ENCODE results near the gene SCNM1.
A peak's percentile ranks its signal among the peaks of the same experiment; 100 is the strongest.
"Not testable (repeated sequence)": the region's sequence is repeated elsewhere in the genome, so short reads cannot be mapped to it uniquely, and the experiment has no call there.

The SCNM1 gene

DNA sequence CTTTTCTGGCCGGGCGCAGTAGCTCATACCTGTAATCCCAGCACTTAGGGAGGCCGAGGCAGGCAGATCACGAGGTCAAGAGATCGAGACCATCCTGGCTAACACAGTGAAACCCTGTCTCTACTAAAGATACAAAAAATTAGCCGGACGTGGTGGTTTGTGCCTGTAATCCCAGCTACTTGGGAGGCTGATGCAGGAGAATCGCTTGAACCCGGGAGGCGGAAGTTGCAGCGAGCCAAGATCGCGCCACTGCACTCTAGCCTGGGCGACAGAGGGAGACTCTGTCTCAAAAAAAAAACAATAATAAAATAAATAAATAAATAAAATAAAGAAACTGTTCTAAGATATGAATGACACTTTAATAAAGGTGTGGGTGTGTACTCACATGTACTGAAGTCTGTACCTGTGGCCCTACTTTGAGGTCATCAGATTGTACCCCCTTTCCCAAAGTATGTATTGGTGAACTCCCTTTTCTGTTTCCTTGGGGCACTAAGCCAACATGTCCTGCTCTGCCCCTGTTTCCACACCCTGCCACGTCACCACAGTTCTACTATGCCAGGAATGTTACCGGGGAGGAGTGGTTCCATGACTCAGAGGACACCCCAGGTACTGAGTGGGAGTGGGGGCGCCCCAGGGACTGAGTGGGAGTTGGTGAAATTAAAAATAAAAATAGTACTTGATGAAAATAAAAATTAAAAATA lies 29.1 kb downstream of the SCNM1 start:
- peak; percentile 75 for DNase-seq (ENCODE audit: low read depth)
- H3K27me3 ChIP-seq (replicated peaks; ENCODE audit: control insufficient read depth, insufficient read depth, low read length); H3K9me3 ChIP-seq (ENCODE audit: control insufficient read depth, low read length); H3K36me3 ChIP-seq (ENCODE audit: control insufficient read depth, insufficient read depth, low read length, severe bottlenecking): not testable (repeated sequence)
- Histone ChIP-seq H3K4me3 (ENCODE audit: low read length) (peak overlapping the region; percentile 74), H3K9ac (ENCODE audit: low read length) (peak overlapping the region; percentile 81), H3K4me1 (ENCODE audit: control insufficient read depth, insufficient read depth, low read length) (peaks cover 19% of the 10 kb centered on the region)

DNA sequence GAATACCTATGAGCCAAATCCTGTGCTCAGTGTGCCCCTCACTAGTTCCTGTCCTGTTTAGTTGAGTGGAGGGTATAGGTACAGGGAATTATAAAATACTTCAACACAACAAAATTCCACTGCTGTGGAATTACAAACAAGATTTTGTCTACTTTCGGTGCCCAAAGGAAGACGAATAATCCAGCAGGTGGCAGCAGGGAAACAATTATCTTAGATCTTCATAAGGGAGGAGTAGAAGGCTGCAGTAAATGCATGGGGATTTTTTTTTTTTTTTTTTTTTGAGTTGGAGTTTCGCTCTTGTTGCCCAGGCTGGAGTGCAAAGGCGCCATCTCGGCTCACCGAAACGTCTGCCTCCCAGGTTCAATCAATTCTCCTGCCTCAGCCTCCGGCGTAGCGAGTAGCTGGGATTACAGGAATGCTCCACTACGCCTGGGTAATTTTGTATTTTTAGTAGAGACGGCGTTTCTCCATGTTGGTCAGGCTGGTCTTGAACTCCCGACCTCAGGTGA lies 30.4 kb downstream of the SCNM1 start:
- Histone ChIP-seq H3K9me3 (ENCODE audit: control insufficient read depth, low read length) (no peaks in the 10 kb centered on the region), H3K27me3 (replicated peaks; ENCODE audit: control insufficient read depth, insufficient read depth, low read length) (no peaks in the 10 kb centered on the region), H3K9ac (ENCODE audit: low read length) (peak overlapping the region; percentile 81), H3K36me3 (ENCODE audit: control insufficient read depth, insufficient read depth, low read length, severe bottlenecking) (no peaks in the 10 kb centered on the region), H3K4me3 (ENCODE audit: low read length) (peak overlapping the region; percentile 74), H3K4me1 (ENCODE audit: control insufficient read depth, insufficient read depth, low read length) (peaks cover 25% of the 10 kb centered on the region)
- peak; percentile 92 for DNase-seq (ENCODE audit: low read depth)

DNA sequence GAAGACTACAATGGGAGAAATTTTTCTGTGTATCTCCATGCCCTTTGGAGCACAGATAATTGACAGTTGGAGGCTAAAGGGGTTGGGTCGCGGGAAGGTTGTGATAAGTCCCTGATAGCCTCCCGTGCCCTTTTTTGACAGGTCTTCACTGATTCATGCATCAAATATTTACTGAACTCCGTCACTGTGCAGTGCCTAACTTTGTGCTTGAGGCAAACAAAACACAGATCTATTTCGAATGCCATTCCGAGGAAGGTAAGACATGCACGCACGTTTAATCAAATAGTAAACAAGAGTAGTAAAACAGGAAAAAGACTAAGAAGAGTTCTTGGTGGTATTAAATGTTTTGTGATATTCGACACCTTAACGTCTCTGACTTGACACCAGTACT lies 31.9 kb downstream of the SCNM1 start:
- H3K9ac ChIP-seq (ENCODE audit: low read length), result peak overlapping the region; percentile 97
- no peaks in the 10 kb centered on the region for H3K27me3 ChIP-seq (replicated peaks; ENCODE audit: control insufficient read depth, insufficient read depth, low read length)
- DNase-seq (ENCODE audit: low read depth), result no peak
- H3K4me1 ChIP-seq (ENCODE audit: control insufficient read depth, insufficient read depth, low read length), result peaks cover 37% of the 10 kb centered on the region
- H3K4me3 ChIP-seq (ENCODE audit: low read length), result peak overlapping the region; percentile 99
- H3K9me3 ChIP-seq (ENCODE audit: control insufficient read depth, low read length), result no peaks in the 10 kb centered on the region
- peaks cover 6% of the 10 kb centered on the region for H3K36me3 ChIP-seq (ENCODE audit: control insufficient read depth, insufficient read depth, low read length, severe bottlenecking)

DNA sequence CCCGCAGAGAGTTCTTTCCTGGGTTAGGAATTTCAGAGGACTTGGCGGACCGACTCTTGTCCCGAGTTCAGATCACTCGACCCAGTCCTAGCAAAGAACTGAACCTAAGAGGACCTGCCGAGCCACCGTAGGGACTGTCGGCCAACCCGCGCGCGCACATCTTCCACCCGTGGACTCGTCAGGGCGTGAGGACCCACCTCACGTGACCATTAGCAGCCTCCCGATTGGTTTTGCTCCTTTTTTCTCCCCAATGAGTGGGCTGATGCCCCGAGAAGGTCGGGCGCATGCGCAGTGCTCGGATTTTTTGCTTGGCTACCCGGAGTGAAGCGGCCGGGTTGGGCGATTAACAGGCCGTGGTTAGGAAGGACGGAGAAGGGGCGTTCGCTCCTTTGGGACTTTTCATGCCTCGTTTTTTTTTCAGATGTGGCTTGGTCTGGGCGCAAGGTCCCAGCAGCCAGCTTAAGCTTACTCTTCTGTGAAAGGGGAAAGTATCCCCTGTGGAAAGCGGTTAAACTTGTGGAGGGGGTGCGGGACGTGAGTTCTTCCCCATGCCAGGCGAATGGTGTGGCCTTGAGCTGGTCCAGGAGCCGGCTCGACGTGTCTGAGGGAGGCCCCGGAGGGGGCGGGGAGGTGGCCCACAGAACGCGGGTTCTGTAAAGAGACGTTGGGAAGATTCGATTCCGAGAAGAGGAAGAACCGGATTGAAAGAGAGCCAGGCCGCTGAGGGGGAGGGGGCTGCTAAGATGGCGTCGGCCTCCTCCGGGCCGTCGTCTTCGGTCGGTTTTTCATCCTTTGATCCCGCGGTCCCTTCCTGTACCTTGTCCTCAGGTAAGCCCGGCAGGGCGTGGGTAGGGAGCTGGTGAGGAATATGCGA lies 32.5 kb downstream of the SCNM1 start, which contains the start of gene PIP5K1A:
Gene PIP5K1A (plus strand): TSS at position 299 of the 874 bp plus-strand sequence. CDS start 445 bp downstream, at position 744.
- Histone ChIP-seq H3K4me3 (ENCODE audit: low read length) (peak within 1 kb of the TSS; percentile 99), H3K27me3 (replicated peaks; ENCODE audit: control insufficient read depth, insufficient read depth, low read length) (no peaks in the 10 kb centered on the region), H3K4me1 (ENCODE audit: control insufficient read depth, insufficient read depth, low read length) (peaks cover 37% of the 10 kb centered on the region)

DNA sequence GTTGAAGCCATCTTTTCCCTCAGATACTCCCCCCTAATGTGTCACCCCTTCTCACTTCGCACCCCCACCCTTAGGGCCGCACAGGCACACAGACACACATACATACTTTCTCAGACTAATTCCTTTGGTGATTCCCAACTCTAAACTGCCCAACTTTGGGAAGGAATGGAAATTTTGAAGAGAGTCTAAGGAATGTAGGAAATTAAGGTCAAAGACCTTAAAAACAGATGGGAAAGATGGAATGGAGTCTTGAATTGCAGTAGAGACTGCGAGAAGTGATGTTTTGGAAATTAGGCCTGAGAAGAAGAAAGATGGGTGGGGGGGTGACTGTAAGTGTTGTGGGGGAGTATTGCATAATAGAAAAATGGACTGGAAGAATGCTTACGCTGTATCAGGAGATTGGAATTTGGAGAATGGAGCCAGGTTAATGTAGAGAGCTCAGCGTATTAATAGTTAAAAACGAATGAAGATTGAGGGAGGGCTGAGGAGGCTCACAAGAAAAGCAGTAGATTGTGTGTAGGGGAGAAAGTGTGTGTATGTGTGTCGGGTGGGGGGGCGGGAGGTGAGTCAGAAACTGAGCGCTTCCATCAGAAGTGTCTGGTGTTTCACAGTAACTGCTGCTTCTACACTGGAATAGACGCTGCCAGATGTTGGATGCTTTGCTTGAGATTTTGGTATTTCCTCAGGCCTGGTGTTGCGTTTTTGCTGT lies 34.1 kb downstream of the SCNM1 start:
- DNase-seq (ENCODE audit: low read depth), result peak; percentile 88
- Histone ChIP-seq H3K27me3 (replicated peaks; ENCODE audit: control insufficient read depth, insufficient read depth, low read length) (no peaks in the 10 kb centered on the region), H3K36me3 (ENCODE audit: control insufficient read depth, insufficient read depth, low read length, severe bottlenecking) (peaks cover 17% of the 10 kb centered on the region), H3K9ac (ENCODE audit: low read length) (peak overlapping the region; percentile 97), H3K9me3 (ENCODE audit: control insufficient read depth, low read length) (no peaks in the 10 kb centered on the region), H3K4me1 (ENCODE audit: control insufficient read depth, insufficient read depth, low read length) (peaks cover 32% of the 10 kb centered on the region), H3K4me3 (ENCODE audit: low read length) (peak overlapping the region; percentile 99)

More for the DNA sequence above, 32.5 kb downstream of the SCNM1 start, which contains the start of gene PIP5K1A:
- peaks cover 12% of the 10 kb centered on the region for H3K36me3 ChIP-seq (ENCODE audit: control insufficient read depth, insufficient read depth, low read length, severe bottlenecking)
- no peaks in the 10 kb centered on the region for H3K9me3 ChIP-seq (ENCODE audit: control insufficient read depth, low read length)
- peak within 1 kb of the TSS; percentile 97 for H3K9ac ChIP-seq (ENCODE audit: low read length)
- peak; percentile 100 for DNase-seq (ENCODE audit: low read depth)

DNA sequence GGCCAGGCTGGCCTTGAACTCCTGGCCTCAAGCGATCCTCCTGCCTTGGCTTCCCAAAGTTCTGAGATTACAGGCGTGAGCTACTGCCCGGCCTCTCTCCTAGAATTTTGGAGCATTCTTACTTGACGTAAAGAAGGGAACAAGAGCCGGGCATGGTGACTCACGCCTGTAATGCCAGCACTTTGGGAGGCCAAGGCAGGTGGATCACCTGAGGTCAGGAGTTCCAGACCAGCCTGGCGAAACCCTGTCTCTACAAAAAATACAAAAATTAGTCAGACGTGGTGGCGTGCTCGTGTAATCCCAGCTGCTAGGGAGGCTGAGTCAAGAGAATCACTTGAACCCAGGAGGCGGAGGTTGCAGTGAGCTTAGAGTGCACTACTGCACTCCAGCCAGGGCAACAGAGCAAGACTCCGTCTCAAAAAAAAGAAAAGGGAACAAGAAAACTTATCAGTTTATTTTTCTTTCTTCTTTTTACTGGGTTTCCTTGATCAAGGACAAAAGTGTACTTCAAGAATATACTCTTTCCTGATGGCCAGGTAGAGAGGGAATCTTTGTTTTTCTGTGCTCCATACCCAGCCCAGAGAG lies 39.5 kb downstream of the SCNM1 start:
- H3K4me3 ChIP-seq (ENCODE audit: low read length); DNase-seq (ENCODE audit: low read depth); H3K9me3 ChIP-seq (ENCODE audit: control insufficient read depth, low read length); H3K9ac ChIP-seq (ENCODE audit: low read length); H3K27me3 ChIP-seq (replicated peaks; ENCODE audit: control insufficient read depth, insufficient read depth, low read length): not testable (repeated sequence)
- Histone ChIP-seq H3K36me3 (ENCODE audit: control insufficient read depth, insufficient read depth, low read length, severe bottlenecking) (peaks cover 53% of the 10 kb centered on the region), H3K4me1 (ENCODE audit: control insufficient read depth, insufficient read depth, low read length) (peaks cover 34% of the 10 kb centered on the region)

DNA sequence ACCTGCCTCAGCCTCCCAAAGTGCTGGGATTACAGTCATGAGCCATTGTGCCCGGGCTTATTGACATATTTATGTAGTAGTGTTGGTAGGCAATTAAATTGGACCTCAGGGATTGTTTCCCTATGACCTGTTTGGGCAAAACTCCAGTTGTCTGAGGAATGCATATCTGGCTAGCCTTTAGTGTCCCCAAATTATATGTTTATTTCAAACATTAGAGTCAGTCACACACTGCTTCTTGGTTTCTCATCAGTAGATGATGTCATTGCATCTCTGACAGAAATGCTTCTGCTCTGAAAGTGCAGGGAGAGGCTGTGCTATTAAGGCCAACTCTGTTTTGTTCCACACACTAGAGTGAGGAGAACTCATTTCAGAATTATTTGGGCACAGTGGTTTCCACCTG lies 44.9 kb downstream of the SCNM1 start:
- H3K9me3 ChIP-seq (ENCODE audit: control insufficient read depth, low read length), result no peaks in the 10 kb centered on the region
- H3K9ac ChIP-seq (ENCODE audit: low read length), result no peak overlapping the region
- peaks cover 20% of the 10 kb centered on the region for H3K4me1 ChIP-seq (ENCODE audit: control insufficient read depth, insufficient read depth, low read length)
- no peaks in the 10 kb centered on the region for H3K27me3 ChIP-seq (replicated peaks; ENCODE audit: control insufficient read depth, insufficient read depth, low read length)
- peak; percentile 27 for DNase-seq (ENCODE audit: low read depth)
- H3K36me3 ChIP-seq (ENCODE audit: control insufficient read depth, insufficient read depth, low read length, severe bottlenecking), result peaks cover 65% of the 10 kb centered on the region
- H3K4me3 ChIP-seq (ENCODE audit: low read length), result no peak overlapping the region

DNA sequence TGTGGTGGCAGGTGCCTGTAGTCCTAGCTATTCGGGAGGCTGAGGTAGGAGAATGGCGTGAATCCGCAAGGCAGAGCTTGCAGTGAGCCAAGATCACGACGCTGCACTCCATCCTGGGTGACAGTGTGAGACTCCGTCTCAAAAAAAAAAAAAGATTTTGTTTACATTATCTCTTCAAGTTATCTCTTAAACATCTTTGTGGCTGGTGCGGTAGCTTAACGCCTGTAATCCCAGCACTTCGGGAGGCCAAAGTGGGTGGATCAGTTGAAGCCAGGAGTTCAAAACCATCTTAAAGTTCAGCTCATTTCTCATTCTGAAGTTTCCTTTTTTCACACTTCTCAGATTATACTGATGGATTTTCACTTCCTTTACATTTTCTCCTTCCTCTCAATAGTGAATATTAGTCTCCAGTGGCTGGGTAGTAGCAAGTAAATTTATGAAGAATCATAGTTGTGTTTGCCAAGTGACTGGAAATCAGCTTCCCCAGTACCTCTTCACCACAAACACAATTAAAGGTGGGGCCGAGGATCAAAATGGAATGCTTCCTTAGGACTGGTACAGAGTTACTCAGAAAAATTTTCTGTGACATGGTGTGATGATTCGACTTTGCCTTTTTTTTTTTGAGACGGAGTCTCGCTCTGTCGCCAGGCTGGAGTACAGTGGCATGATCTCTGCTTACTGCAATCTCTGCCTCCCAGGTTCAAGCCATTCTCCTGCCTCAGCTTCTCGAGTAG lies 46.2 kb downstream of the SCNM1 start:
- H3K9ac ChIP-seq (ENCODE audit: low read length), result no peak overlapping the region
- H3K27me3 ChIP-seq (replicated peaks; ENCODE audit: control insufficient read depth, insufficient read depth, low read length), result no peaks in the 10 kb centered on the region
- peaks cover 12% of the 10 kb centered on the region for H3K4me1 ChIP-seq (ENCODE audit: control insufficient read depth, insufficient read depth, low read length)
- H3K36me3 ChIP-seq (ENCODE audit: control insufficient read depth, insufficient read depth, low read length, severe bottlenecking), result peaks cover 55% of the 10 kb centered on the region
- no peaks in the 10 kb centered on the region for H3K9me3 ChIP-seq (ENCODE audit: control insufficient read depth, low read length)
- H3K4me3 ChIP-seq (ENCODE audit: low read length), result no peak overlapping the region
- no peak for DNase-seq (ENCODE audit: low read depth)

DNA sequence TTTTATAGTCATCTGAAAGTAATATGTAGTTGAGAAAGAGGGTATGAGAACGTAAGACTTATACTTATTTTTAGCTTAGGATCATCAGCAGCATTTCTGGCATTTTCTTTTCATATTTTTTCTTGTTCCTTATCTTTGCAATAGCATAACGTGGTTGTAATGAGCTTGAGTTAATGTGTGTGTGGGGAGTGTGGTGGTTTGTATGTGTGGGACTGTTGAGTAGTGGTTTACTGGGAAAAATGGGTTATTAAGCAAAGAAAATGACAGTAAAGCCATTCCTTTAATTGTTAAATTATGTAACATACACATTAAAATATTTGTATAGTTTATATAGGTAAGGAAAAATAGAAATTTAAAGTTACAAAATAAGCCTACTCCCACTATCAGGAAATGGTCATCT lies 47.6 kb downstream of the SCNM1 start:
- no peaks in the 10 kb centered on the region for H3K9me3 ChIP-seq (ENCODE audit: control insufficient read depth, low read length)
- H3K4me1 ChIP-seq (ENCODE audit: control insufficient read depth, insufficient read depth, low read length), result peaks cover 7% of the 10 kb centered on the region
- no peak overlapping the region for H3K9ac ChIP-seq (ENCODE audit: low read length)
- peaks cover 41% of the 10 kb centered on the region for H3K36me3 ChIP-seq (ENCODE audit: control insufficient read depth, insufficient read depth, low read length, severe bottlenecking)
- no peak for DNase-seq (ENCODE audit: low read depth)
- no peaks in the 10 kb centered on the region for H3K27me3 ChIP-seq (replicated peaks; ENCODE audit: control insufficient read depth, insufficient read depth, low read length)
- no peak overlapping the region for H3K4me3 ChIP-seq (ENCODE audit: low read length)

Measured in adipocyte (in vitro differentiated cells).